Left renal cortex interstitium (tissue), 4 donors: Measurements from ENCODE around the gene ZNF407. TPM values are rescaled to one million over a fixed set of nuclear protein-coding genes. Genes with fewer than 3 reads are reported as not detected.

Experiments
- DNase-seq, 4 donors: peaks; one replicate each; pipeline ENCODE4 v3.0.0-alpha.2; 2013; ENCODE audit warnings: low read depth in 4 of 4, low spot score in 2 of 4, missing footprints in 1 of 4
- polyA plus RNA-seq, 4 donors: library from polyadenylated mRNA; unstranded; fragments of 120-200 nt; gene quantifications; one replicate each; pipeline ENCODE4 v1.2.1, GENCODE V29; 2013; ENCODE audit not compliant: insufficient read length in 4 of 4

The ZNF407 gene
- polyA plus RNA-seq, 4 donors: 9.8 to 10.1 (median 10.1) TPM

- DNase-seq: no peak
Observed at GRCh38 chr18:74905247-74905646, 307.6 kb downstream of the ZNF407 start.

GRCh38 chr18:74906184-74906583 is 308.5 kb downstream of the ZNF407 start:
- DNase-seq: no peak

GRCh38 chr18:74914052-74914591 is 316.5 kb downstream of the ZNF407 start:
- no peak for DNase-seq

GRCh38 chr18:74914648-74915047 is 317.0 kb downstream of the ZNF407 start:
- no peak for DNase-seq

DNA sequence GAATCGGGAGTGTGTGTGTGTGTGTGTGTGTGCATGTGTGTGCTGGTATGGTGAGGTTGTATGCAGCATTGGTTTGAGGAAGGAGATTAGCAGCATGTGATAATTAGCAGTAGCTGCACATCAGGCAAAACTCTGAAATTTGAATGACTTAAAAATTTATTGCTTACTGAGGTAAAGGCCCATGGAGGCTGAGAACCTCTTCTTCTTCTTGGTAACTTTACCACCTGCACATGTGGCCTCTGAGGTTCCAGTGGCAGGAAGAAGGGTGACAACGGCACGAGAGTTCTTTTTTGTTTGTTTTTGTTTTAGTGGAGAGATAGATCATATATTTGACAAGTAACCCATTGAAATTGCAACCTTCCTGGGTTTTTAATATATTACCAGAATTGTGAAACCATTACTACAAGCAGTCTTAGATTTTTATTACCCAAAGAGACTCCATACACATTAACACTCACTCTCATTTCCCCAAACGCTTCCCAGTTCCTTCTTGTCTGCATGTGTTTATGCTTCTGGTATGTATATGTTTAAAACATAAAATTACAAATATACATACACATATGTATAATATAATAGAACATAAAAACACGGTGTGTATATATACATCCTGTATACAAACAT is 319.2 kb downstream of the ZNF407 start:
- DNase-seq: no peak

DNA sequence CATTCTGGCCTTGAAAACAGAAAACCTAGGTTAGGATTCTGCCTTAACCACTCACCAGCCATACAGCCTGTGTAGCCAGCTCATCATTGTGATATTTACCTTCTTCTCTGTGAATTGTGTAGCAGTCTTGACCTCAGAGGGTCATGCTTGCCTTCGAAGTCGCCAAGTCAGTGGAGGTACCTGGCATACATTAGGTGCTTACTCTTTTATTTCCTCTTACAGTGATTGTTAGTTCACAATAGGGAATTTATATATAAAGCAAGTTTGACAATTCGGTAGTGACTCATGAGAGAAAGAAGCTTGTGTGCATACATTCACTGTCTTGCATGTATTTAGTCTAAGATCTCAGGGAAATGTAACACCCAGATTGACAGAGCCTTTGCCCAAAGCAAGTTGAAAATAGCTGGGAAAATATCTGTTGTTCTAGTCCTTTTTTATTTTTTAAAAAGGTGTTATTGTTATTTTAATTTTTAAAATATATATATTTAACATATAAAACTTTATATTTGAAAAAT is 320.7 kb downstream of the ZNF407 start:
- no peak for DNase-seq

- DNase-seq: no peak
Observed at GRCh38 chr18:74921057-74921820, 323.6 kb downstream of the ZNF407 start.

DNA sequence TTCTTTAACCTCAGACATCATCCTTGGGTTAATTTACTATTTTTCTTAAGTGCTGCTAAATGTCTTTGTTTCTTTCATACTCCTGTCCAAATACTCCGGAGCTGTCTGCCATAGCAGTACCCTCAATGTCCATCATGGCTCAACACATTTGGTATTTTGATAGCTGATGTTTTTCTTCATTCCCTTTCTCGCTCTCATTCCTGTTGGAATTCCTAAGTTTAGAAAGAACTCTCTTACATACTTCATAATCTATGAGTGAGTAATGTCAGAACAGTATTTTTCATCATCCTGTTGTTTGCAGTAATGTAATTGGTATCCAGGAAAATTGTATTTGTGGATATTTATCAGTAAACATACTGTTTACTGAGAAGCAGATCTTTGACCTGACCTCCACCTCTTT is 328.4 kb downstream of the ZNF407 start:
- DNase-seq: no peak

- no peak for DNase-seq
Observed at GRCh38 chr18:74928194-74928968, 330.7 kb downstream of the ZNF407 start.

GRCh38 chr18:74929110-74929509 is 331.4 kb downstream of the ZNF407 start:
- DNase-seq: no peak

DNA sequence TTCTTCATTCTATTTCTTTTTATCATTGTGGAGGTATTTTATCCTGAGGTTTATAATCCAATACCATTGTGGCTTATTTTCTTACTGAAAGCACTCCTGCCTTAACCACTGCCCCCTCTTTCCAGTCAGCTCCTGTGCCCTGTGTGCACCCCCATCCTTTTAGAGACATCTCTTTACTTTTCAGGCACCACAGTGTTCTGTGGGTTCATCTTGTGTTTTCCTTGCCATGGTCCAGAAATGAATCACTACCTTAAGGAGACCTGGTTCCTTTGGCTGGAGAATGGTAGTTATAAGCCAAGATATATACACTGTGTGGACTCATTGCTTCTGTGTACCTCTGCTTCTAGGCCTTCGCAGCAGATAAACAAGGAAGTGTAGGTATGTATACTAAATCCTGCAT is 332.9 kb downstream of the ZNF407 start:
- no peak for DNase-seq

DNA sequence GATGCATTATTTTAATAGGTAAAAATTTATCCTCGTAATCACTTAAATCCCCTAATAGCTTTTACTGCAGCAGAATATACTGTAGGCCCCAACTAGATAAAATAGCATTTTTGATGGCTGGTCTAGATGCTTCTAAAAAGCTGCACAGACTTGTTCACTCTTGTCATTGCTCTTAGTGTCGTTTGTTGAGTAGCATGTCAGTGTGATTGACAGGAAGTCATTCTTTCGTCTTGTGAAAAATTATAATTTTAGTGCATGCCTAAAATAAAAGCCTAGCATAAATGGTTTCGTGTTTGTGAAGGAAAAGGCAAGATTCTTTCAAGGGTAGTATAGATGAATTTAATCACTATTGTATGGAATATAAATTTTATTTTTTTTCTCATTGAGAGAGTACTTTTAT is 336.3 kb downstream of the ZNF407 start:
- no peak for DNase-seq

DNA sequence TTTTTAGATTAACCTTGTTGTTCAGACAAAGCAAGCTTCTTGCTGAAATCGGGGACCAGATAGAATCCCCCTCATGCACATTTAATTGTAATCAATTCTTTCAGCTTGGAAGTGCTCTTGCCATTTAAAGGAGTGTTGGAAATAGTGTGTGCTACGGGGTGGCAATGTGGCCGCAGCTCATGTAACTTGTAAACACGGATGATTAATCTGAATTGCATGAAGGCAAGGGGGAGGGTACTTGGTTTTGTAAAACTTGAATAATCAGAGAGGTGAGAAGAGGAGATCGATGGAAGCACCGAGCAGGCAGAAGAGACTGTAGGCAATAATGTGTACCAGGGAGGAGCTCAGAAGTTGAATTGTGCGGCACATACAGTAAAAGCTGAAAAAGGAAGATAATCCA is 337.8 kb downstream of the ZNF407 start:
- DNase-seq: no peak

DNA sequence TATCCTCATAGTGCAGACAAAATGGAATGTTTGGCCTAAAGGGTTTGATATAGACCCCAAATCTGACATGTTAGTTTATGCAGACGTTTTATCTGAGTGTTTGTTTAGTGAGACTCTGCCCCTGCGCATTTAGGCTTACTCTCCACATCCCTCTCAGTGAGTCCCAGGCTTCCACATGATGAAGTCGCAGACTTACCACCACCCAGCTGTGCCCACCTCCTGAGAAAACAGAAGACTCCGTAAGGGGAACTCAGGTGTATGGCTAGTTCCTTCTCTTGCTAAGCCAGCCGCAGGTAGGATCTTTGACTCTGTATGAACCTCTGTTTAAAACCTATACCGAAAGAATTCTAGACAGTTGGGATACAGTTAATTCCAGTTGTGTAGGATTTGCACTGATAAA is 338.7 kb downstream of the ZNF407 start:
- DNase-seq: no peak

DNA sequence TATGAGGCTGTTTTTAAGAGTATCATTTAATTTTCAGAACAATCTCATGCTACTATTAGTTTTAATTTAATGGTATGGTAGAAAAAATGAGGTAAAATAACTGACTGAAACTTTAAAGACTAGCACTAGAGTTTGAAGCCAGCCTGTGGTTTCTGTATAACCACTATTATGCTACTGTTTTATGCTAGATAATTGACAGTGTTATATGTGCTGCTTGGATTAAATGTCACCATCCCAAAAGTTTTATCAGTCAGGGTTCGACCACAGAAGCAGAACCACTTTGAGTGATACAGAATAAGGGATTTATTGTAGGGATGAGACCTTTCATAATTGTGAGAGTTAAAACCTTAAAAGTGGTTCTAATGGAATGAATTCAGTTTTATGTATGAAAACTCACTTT is 339.6 kb downstream of the ZNF407 start:
- DNase-seq: no peak

GRCh38 chr18:74940856-74941255 is 343.2 kb downstream of the ZNF407 start:
- no peak for DNase-seq

DNA sequence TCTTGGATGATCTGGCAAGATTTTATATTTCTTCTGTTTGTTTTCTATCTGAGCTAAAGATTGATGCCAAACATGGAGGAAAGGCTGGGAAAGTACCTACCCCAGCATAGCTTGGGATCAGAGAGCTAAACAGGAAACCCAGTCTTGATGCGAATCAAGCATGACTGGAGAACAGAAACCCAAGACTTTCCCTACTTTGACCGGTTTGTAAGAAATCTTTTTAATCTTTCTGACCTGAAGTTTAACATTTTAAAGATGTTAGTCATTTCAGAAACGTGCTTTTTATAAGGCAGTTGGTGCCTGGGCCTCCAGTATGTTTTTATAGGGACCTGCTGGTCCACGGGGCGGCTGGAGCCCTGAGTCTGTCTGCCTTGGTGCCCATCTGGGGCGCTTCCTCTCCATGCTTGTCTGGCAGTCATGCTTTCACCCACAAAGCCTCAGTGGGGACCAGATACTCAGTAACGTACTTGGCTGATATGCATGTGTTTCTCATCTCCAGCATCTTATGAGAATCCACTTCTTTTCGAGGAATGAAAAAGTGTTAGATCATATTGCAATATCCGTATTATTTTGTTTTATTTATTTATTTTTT is 344.7 kb downstream of the ZNF407 start:
- no peak for DNase-seq

GRCh38 chr18:74944676-74945075 is 347.0 kb downstream of the ZNF407 start:
- no peak for DNase-seq

- DNase-seq: no peak
Observed at GRCh38 chr18:74945774-74946545, 348.3 kb downstream of the ZNF407 start.
